Lower lobe of right lung (tissue), 2 donors: Measurements from ENCODE around the gene PCP4. TPM values are rescaled to one million over a fixed set of nuclear protein-coding genes. Genes with fewer than 3 reads are reported as not detected.

Experiments used
- ATAC-seq, 2 donors: fragments of 200-7000 bp; cut with Tn5 transposase; one replicate each; pipeline ENCODE4 v1.9.1; 2020 to 2022; ENCODE audit warnings: mild to moderate bottlenecking in 2 of 2, moderate library complexity in 2 of 2
- DNase-seq: peaks from one replicate; pipeline ENCODE4 v3.0.0-alpha.2; 2020
- H3K27ac ChIP-seq: fragments of 200-600 bp; one replicate; pipeline ENCODE4 v1.8.0; 2022
- H3K27me3 ChIP-seq: fragments of 200-600 bp; one replicate; pipeline ENCODE4 v1.8.0; 2022; ENCODE audit warnings: low read depth
- H3K36me3 ChIP-seq: fragments of 200-600 bp; one replicate; pipeline ENCODE4 v1.8.0; 2022; ENCODE audit warnings: mild to moderate bottlenecking
- H3K4me1 ChIP-seq: fragments of 200-600 bp; one replicate; pipeline ENCODE4 v1.8.0; 2022
- H3K4me3 ChIP-seq: fragments of 200-600 bp; one replicate; pipeline ENCODE4 v1.8.0; 2022; ENCODE audit warnings: mild to moderate bottlenecking
- H3K9me3 ChIP-seq: fragments of 200-600 bp; one replicate; pipeline ENCODE4 v1.8.0; 2022
- intact Hi-C: fragments of 100-400 bp; cut with DNase I; formaldehyde crosslinking; loops from one replicate; pipeline ENCODE4 v1.11.0; 2022
- total RNA-seq: library from RNA; stranded (reverse); fragmentation: NEBNext Ultra II Directional; extraction: Animal tissue kit (Norgen Biotek cat#: 25700); gene quantifications from one replicate; pipeline ENCODE4 v1.2.1, GENCODE V29; 2021
- TF ChIP-seq, protein P1 (sequence below): fragments of 200-600 bp; IDR thresholded peaks from one replicate; pipeline ENCODE4 v1.8.0; 2022; ENCODE audit warnings: antibody characterized with exemption, mild to moderate bottlenecking
- donor health status: DM: no; HTN: yes; CAD: no; lungs with severe emphysema.

Gene PCP4
- total RNA-seq, 1 donor from 2014 or later = 0.95 TPM

DNA sequence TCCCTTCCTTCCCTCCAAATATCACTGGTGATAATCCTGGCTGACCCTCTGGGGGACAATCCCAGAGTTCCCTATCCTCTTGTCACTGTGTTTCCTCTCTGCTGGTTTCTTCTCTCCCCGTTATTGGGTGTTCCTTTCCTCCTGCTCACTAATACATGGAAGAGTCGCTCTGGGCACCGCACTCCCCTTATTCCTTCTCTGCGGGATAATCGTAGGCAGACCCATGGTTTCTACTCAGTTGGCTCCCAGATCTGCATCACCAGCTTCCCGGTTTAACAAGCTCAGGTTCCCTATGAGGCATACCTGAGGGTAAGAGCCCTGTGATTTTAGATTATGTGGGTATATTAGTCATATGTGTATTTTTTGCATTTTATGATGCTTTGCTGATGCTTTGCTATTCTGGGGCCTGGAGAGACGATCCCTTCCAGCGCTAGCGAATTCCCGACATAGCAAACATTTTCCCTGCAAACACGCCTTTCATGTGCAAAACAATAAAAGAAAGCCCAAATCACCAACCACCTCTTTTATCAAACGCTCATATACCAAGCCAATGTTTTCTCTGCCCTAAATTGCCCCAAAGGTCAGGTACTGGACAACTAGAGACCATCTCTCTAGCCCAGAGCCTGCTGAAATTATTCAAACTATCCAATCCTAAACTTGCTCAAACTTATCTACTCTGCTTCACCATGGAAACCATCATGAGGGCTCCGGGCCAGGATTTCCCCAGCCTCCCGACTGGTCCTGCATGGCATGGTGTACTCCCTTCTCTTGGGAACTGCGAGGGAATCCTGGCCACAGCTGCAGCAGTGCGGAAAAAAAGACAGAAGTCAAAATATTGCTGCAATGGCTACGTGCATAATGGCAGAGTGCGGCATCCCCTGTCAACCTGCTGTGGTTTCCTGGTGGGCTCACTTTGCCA, 84.2 kb downstream of the PCP4 start:
- no peaks in the 10 kb centered on the region for H3K9me3 ChIP-seq
- no peaks in the 10 kb centered on the region for H3K27me3 ChIP-seq
- intact Hi-C loops = no loop called here
- ATAC-seq (no peak), DNase-seq (no peak)
- H3K36me3 ChIP-seq = no peaks in the 10 kb centered on the region
- TF ChIP-seq, protein P1, sequence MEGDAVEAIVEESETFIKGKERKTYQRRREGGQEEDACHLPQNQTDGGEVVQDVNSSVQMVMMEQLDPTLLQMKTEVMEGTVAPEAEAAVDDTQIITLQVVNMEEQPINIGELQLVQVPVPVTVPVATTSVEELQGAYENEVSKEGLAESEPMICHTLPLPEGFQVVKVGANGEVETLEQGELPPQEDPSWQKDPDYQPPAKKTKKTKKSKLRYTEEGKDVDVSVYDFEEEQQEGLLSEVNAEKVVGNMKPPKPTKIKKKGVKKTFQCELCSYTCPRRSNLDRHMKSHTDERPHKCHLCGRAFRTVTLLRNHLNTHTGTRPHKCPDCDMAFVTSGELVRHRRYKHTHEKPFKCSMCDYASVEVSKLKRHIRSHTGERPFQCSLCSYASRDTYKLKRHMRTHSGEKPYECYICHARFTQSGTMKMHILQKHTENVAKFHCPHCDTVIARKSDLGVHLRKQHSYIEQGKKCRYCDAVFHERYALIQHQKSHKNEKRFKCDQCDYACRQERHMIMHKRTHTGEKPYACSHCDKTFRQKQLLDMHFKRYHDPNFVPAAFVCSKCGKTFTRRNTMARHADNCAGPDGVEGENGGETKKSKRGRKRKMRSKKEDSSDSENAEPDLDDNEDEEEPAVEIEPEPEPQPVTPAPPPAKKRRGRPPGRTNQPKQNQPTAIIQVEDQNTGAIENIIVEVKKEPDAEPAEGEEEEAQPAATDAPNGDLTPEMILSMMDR = no peak
- H3K4me1 ChIP-seq = no peaks in the 10 kb centered on the region
- no peak overlapping the region for H3K4me3 ChIP-seq
- H3K27ac ChIP-seq = no peak overlapping the region

DNA sequence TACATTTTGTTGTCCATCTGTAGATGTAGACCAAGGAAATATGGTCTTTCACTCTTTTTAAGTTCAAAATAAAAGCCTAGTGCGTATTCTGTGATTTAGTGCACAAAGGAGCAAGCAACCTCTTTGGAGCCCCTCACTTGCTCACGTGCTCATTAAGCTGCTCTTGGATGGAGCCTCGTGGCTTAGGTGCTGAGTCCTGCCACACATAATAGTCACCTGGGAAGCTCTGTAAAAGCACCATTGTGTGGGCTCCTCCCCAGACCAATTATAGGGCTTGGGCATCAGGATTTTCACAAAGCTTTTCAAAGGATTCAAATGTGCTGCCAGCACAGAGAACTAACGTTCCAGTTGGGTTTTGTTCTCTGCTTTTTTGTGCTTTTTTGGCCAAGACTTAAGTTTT, 85.0 kb downstream of the PCP4 start:
- Histone ChIP-seq H3K27me3 (no peaks in the 10 kb centered on the region), H3K9me3 (no peaks in the 10 kb centered on the region), H3K4me1 (no peaks in the 10 kb centered on the region), H3K4me3 (no peak overlapping the region), H3K27ac (no peak overlapping the region), H3K36me3 (no peaks in the 10 kb centered on the region)
- TF ChIP-seq, protein P1 = no peak
- ATAC-seq (no peak), DNase-seq (no peak)
- intact Hi-C loops = no loop called here

DNA sequence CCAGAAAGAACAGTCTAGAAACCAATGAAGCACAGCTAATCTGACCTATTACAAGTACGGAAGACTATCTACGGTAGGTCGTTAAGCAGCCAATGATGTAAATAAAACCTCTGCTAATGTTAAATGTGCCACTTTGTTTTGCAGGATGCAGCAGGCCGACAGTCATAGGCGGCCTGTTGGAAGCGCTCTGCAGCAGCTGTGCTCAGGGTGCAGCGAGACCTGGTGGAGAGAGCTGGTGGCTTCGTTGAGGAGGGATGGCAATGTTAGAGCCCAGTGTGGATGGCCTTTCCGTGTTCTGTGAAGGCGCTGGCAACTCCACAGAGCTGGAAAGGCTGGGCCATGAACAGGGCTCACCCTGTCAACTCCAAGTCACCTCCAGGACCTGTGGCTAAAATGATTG, 87.3 kb downstream of the PCP4 start:
- ATAC-seq (no peak), DNase-seq (no peak)
- peaks cover 7% of the 10 kb centered on the region for H3K9me3 ChIP-seq
- H3K4me3 ChIP-seq = no peak overlapping the region
- no peaks in the 10 kb centered on the region for H3K36me3 ChIP-seq
- no peaks in the 10 kb centered on the region for H3K4me1 ChIP-seq
- TF ChIP-seq, protein P1 = no peak
- intact Hi-C loops = no loop called here
- no peak overlapping the region for H3K27ac ChIP-seq
- H3K27me3 ChIP-seq = no peaks in the 10 kb centered on the region

DNA sequence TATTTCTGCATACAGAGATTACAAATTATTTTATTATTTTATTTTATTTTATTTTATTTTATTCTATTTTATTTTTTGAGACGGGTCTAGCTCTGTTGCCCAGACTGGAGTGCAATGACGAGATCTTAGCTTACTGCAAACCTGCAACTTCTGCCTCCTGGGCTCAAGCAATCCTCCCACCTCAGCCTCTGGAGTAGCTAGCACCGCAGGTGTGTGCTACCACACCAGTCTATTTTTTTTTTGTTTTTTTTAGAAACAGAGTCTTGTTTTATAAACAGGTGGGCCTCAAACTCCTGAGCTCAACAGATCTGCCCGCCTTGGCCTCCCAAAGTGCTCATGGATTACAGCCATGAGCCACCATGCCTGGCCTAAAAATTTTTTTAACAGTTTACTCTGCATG, 88.1 kb downstream of the PCP4 start:
- ATAC-seq (no peak), DNase-seq (no peak)
- Histone ChIP-seq H3K36me3 (no peaks in the 10 kb centered on the region), H3K9me3 (peaks cover 13% of the 10 kb centered on the region), H3K27ac (no peak overlapping the region), H3K4me3 (no peak overlapping the region), H3K4me1 (no peaks in the 10 kb centered on the region), H3K27me3 (no peaks in the 10 kb centered on the region)
- TF ChIP-seq, protein P1 = no peak
- intact Hi-C loops = no loop called here

DNA sequence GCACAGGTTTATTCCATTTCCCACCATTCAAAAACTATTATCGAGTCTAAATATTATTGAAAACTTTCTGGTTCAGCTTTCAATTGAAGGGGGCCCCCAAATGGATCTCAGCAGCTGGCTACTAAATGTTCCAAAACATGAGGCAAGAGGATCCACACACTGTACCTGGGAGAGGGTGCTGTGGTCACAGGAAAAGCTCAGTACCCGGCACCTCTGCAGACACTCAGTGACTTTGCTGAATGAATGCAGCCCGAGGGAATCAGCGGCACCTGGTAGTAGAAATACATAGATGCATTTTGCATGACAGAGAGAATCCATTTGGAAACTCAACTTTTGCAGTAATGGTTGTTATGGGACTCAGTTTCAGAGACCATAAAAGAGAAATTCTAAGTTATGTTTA, 89.3 kb downstream of the PCP4 start:
- intact Hi-C loops = no loop called here

More for the DNA sequence above, 89.3 kb downstream of the PCP4 start:
- DNase-seq (no peak), ATAC-seq (no peak)
- Histone ChIP-seq H3K27ac (no peak overlapping the region), H3K9me3 (peaks cover 19% of the 10 kb centered on the region), H3K4me1 (no peaks in the 10 kb centered on the region), H3K4me3 (no peak overlapping the region), H3K27me3 (no peaks in the 10 kb centered on the region), H3K36me3 (no peaks in the 10 kb centered on the region)
- TF ChIP-seq, protein P1 = no peak
